Endothelial cell of umbilical vein (primary cell): Measurements from ENCODE around the gene PRSS56. TPM values are rescaled to one million over a fixed set of nuclear protein-coding genes. Genes with fewer than 3 reads are reported as not detected.

ENCODE experiments used
- BruUV-seq: library from RNA; stranded (reverse); fragments of 400-500 nt; replicated peaks from 2 replicates; lab custom pipeline; 2021; lab: Mats Ljungman, UMichigan
- CTCF ChIA-PET: fragments of 300-600, 350-600 bp; sonication (Branson Sonifier 250); formaldehyde crosslinking; loops from one replicate; lab custom pipeline; 2021; ENCODE audit warnings: antibody characterized with exemption, inconsistent platforms; lab: Charles Lee
- POLR2A ChIA-PET: fragments of 300-600, 350-600 bp; sonication (Branson Sonifier 250); formaldehyde crosslinking; loops from one replicate; lab custom pipeline; 2021; ENCODE audit warnings: antibody characterized with exemption, inconsistent platforms; lab: Charles Lee
- DNase-seq: peaks from one replicate; pipeline ENCODE4 v3.0.0-alpha.2; 2011; ENCODE audit warnings: low read depth, low spot score
- FAIRE-seq: peaks from 2 replicates; lab custom pipeline; 2011; peaks lifted over from hg19 to GRCh38; lab: Jason Lieb, UNC
- H2AFZ ChIP-seq: 2 replicates; pipeline ENCODE4 v1.6.0; 2012; ENCODE audit warnings: low read depth, low read length, control low read depth, inconsistent platforms
- H3K27ac ChIP-seq: 2 replicates; pipeline ENCODE4 v1.5.1; 2011; ENCODE audit warnings: low read depth, mild to moderate bottlenecking, control low read depth, low read length, moderate library complexity; ENCODE audit not compliant: insufficient read depth
- H3K27me3 ChIP-seq, 2 experiments: 2 replicates each; pipeline versions ENCODE4 v1.6.0 to v1.6.1; 2011; ENCODE audit warnings: low read length in 2 of 2, mixed read lengths in 1 of 2; ENCODE audit not compliant: control insufficient read depth in 2 of 2, insufficient read depth in 2 of 2
- H3K36me3 ChIP-seq, 2 experiments: 2 replicates in 1 of 2; 3 replicates in 1 of 2; pipeline ENCODE4 v1.5.1; 2011; ENCODE audit warnings: low read length in 2 of 2, mild to moderate bottlenecking in 1 of 2, moderate library complexity in 1 of 2; ENCODE audit not compliant: control insufficient read depth in 2 of 2, insufficient read depth in 2 of 2; ENCODE audit errors: extremely low read depth in 1 of 2
- H3K4me1 ChIP-seq: 3 replicates; pipeline ENCODE4 v1.5.1; 2011; ENCODE audit warnings: mild to moderate bottlenecking, low read length; ENCODE audit not compliant: control insufficient read depth, insufficient read depth; ENCODE audit errors: extremely low read depth
- H3K4me2 ChIP-seq: 2 replicates; pipeline ENCODE4 v1.6.1; 2011; ENCODE audit warnings: low read length, control low read depth, mixed read lengths; ENCODE audit not compliant: insufficient read depth
- H3K4me3 ChIP-seq, 3 experiments: fragments of 200-600 bp in 1 of 3; sonication (generic), shearing (Covaris generic) in 1 of 3; replicated peaks in 1 of 3; 2 replicates each; pipeline ENCODE4 v1.5.1; 2011 to 2016; ENCODE audit warnings: control low read depth in 3 of 3, low read length in 3 of 3, mild to moderate bottlenecking in 2 of 3, inconsistent platforms in 1 of 3, low read depth in 1 of 3, moderate library complexity in 1 of 3; ENCODE audit not compliant: insufficient read depth in 1 of 3
- H3K79me2 ChIP-seq: 2 replicates; pipeline ENCODE4 v1.6.0; 2012; ENCODE audit warnings: low read length, inconsistent platforms; ENCODE audit not compliant: control insufficient read depth, insufficient read depth
- H3K9ac ChIP-seq: replicated peaks from 2 replicates; pipeline ENCODE3; 2011; ENCODE audit warnings: low read length, control low read depth; ENCODE audit not compliant: insufficient read depth; ENCODE audit errors: extremely low read depth
- H3K9me1 ChIP-seq: replicated peaks from 3 replicates; pipeline ENCODE4 v1.6.0; 2011; ENCODE audit warnings: mild to moderate bottlenecking, low read length; ENCODE audit not compliant: control insufficient read depth, insufficient read depth; ENCODE audit errors: extremely low read depth
- H3K9me3 ChIP-seq: replicated peaks from 2 replicates; pipeline ENCODE4 v1.5.1; 2012; ENCODE audit warnings: low read length, inconsistent platforms; ENCODE audit not compliant: control insufficient read depth, insufficient read depth
- H4K20me1 ChIP-seq: replicated peaks from 2 replicates; pipeline ENCODE3; 2011; ENCODE audit warnings: mild to moderate bottlenecking, low read length; ENCODE audit not compliant: control insufficient read depth, insufficient read depth; ENCODE audit errors: extremely low read depth
- EZH2 ChIP-seq: IDR thresholded peaks from 2 replicates; pipeline ENCODE4 v1.6.1; 2012; ENCODE audit warnings: borderline replicate concordance, low read depth, mild to moderate bottlenecking, moderate library complexity, low read length, inconsistent platforms; ENCODE audit not compliant: severe bottlenecking
- FOS ChIP-seq: IDR thresholded peaks from 2 replicates; pipeline ENCODE4 v1.6.1; 2011; ENCODE audit warnings: mild to moderate bottlenecking, low read length, moderate library complexity, borderline replicate concordance; ENCODE audit not compliant: insufficient read depth
- GATA2 ChIP-seq: IDR thresholded peaks from 2 replicates; pipeline ENCODE4 v1.7.0; 2011; ENCODE audit warnings: low read depth, mild to moderate bottlenecking, moderate library complexity, mixed read lengths, low read length; ENCODE audit not compliant: insufficient read length, insufficient read depth
- JUN ChIP-seq: IDR thresholded peaks from 2 replicates; pipeline ENCODE4 v1.6.1; 2011; ENCODE audit warnings: borderline replicate concordance, low read depth; ENCODE audit not compliant: insufficient read length, insufficient read depth
- MYC ChIP-seq: IDR thresholded peaks from one replicate; pipeline ENCODE4 v1.6.1; 2011; ENCODE audit warnings: mild to moderate bottlenecking, low read depth, low read length
- POLR2A ChIP-seq: IDR thresholded peaks from 2 replicates; pipeline ENCODE4 v1.6.1; 2012; ENCODE audit warnings: low read depth, mild to moderate bottlenecking, control low read depth, low read length
- POLR2AphosphoS5 ChIP-seq: IDR thresholded peaks from 2 replicates; pipeline ENCODE4 v1.6.1; 2012; ENCODE audit warnings: low read depth, mild to moderate bottlenecking, control low read depth, low read length, moderate library complexity; ENCODE audit not compliant: insufficient read depth
- dilution Hi-C: fragments of 300-500 bp; cut with MboI; formaldehyde crosslinking; loops from one replicate; pipeline ENCODE4 v1.15.0; 2019; ENCODE audit warnings: low sequenced_read_pairs; ENCODE audit not compliant: extremely low pct_ligation_motif_present
- intact Hi-C: fragments of 100-400 bp; cut with micrococcal nuclease; formaldehyde crosslinking; loops from one replicate; pipeline ENCODE4 v1.10.0; 2022
- polyA plus RNA-seq, 4 experiments: library from polyadenylated mRNA; depleted of rRNA in 3 of 4; stranded (reverse) in 3 of 4; unstranded in 1 of 4; fragments of >200 nt; gene quantifications; 2 replicates each; pipeline versions ENCODE4 v1.2.1 to v1.2.3, GENCODE V29; 2011 to 2012; ENCODE audit warnings: missing spikeins in 1 of 4
- total RNA-seq: library from RNA; stranded (reverse); gene quantifications from 2 replicates; pipeline ENCODE4 v1.2.3, GENCODE V29; 2021
- TF ChIP-seq, protein P1 (sequence below), 2 donors: IDR thresholded peaks; 1 replicate in 1 of 2; 2 replicates in 1 of 2; pipeline ENCODE4 v1.5.1; 2011; ENCODE audit warnings: low read length in 2 of 2, mild to moderate bottlenecking in 2 of 2, moderate library complexity in 2 of 2, control low read depth in 1 of 2, inconsistent platforms in 1 of 2, low read depth in 1 of 2; ENCODE audit not compliant: insufficient read depth in 1 of 2; ENCODE audit errors: extremely low read depth in 1 of 2
- TF ChIP-seq, protein P2 (sequence below): IDR thresholded peaks from 2 replicates; pipeline ENCODE4 v1.6.1; 2011; ENCODE audit not compliant: insufficient read depth, insufficient read length

The PRSS56 gene
- total and polyA plus RNA-seq, 2 donors (not counting 3 experiments of a cell fraction or from before 2014, with no cell fraction given), result not detected

DNA sequence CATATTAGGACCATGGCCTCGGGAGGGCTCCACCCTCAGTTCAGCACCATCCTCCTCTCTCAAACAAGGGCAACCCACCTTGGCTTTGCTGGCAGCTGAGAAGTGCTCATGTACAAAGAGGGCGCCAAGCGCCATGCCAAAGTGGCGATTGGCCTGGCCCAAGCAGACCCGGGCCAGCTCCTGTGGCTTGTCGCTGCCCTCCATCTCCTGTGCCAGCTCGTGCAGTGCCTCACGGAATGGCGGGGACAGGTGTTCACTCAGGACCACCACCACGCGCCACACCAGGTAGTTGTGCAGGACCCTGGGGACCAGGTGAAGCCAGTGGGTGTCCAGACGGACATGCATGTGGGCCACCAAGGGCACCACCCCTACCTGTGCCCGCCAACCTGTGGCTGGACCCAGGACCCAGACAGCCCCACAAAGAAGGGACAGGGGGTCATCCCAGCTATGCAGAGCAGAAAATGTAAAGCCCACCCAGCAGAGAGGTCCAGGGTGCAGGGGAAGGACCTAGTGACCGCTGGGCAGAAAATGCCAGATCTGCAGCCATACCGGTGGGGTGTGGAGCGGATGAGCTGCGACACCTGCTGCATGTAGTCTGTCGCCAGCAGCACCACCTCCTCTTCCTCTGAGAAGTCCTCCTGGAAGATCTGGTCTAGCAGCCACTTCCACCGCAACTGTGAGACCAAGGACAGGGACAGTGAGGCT lies 36.1 kb upstream of the PRSS56 start:
- CTCF ChIA-PET, result no interaction called here

More for the DNA sequence above, 36.1 kb upstream of the PRSS56 start:
- H3K79me2 ChIP-seq, result no peaks in the 10 kb centered on the region
- no peaks in the 10 kb centered on the region for H4K20me1 ChIP-seq
- no peak overlapping the region for H2AFZ ChIP-seq
- no peak overlapping the region for H3K9ac ChIP-seq
- dilution Hi-C loops (no loop called here), intact Hi-C loops (no loop called here)
- H3K4me1 ChIP-seq, result no peaks in the 10 kb centered on the region
- H3K4me3 ChIP-seq, result no peak overlapping the region
- no peak overlapping the region for H3K27ac ChIP-seq
- H3K27me3 ChIP-seq, result peaks cover 32 to 47% of the 10 kb centered on the region in 2 experiments
- DNase-seq (no peak), FAIRE-seq (no peak)
- no TSS peak for BruUV-seq
- H3K9me3 ChIP-seq, result no peaks in the 10 kb centered on the region
- H3K36me3 ChIP-seq, result no peaks in the 10 kb centered on the region
- no peaks in the 10 kb centered on the region for H3K9me1 ChIP-seq
- TF ChIP-seq GATA2 (no peak), EZH2 (no peak), POLR2AphosphoS5 (no peak), FOS (no peak), JUN (no peak), POLR2A (no peak), MYC (no peak)
- TF ChIP-seq, protein P1, sequence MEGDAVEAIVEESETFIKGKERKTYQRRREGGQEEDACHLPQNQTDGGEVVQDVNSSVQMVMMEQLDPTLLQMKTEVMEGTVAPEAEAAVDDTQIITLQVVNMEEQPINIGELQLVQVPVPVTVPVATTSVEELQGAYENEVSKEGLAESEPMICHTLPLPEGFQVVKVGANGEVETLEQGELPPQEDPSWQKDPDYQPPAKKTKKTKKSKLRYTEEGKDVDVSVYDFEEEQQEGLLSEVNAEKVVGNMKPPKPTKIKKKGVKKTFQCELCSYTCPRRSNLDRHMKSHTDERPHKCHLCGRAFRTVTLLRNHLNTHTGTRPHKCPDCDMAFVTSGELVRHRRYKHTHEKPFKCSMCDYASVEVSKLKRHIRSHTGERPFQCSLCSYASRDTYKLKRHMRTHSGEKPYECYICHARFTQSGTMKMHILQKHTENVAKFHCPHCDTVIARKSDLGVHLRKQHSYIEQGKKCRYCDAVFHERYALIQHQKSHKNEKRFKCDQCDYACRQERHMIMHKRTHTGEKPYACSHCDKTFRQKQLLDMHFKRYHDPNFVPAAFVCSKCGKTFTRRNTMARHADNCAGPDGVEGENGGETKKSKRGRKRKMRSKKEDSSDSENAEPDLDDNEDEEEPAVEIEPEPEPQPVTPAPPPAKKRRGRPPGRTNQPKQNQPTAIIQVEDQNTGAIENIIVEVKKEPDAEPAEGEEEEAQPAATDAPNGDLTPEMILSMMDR (IDR thresholded peaks at IDR 0.05; ENCODE audit: extremely low read depth in 1 of 2, insufficient read depth in 1 of 2, low read depth in 1 of 2, low read length in 2 of 2), result no peak
- TF ChIP-seq, protein P2, sequence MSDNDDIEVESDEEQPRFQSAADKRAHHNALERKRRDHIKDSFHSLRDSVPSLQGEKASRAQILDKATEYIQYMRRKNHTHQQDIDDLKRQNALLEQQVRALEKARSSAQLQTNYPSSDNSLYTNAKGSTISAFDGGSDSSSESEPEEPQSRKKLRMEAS, result no peak
- POLR2A ChIA-PET, result no interaction called here
- no peak overlapping the region for H3K4me2 ChIP-seq
